ENCODE results near the gene CD81. TPM values are rescaled to one million over a fixed set of nuclear protein-coding genes. Genes with fewer than 3 reads are reported as not detected.
A peak's percentile ranks its signal among the peaks of the same experiment; 100 is the strongest.

The CD81 gene
- total and polyA plus RNA-seq, 2 donors from 2014 or later: 827 to 950 TPM

- Histone ChIP-seq H3K27me3 (ENCODE audit: control insufficient read depth, insufficient read depth, low read length) (no peaks in the 10 kb centered on the region), H3K4me3 (ENCODE audit: low read length in 3 of 3) (no peak overlapping the region), H3K4me1 (ENCODE audit: control insufficient read depth in 2 of 3, insufficient read depth in 2 of 3, low read depth in 1 of 3, low read length in 3 of 3) (no peaks in the 10 kb centered on the region), H3K9ac (ENCODE audit: low read length in 3 of 3) (no peak overlapping the region), H3K9me3 (ENCODE audit: control insufficient read depth in 2 of 3, insufficient read depth in 1 of 3, low read length in 3 of 3) (no peaks in the 10 kb centered on the region), H3K27ac (ENCODE audit: low read depth in 2 of 2, low read length in 2 of 2) (no peak overlapping the region), H3K36me3 (ENCODE audit: control insufficient read depth in 2 of 3, insufficient read depth in 3 of 3, low read length in 3 of 3) (no peaks in the 10 kb centered on the region)
- TF ChIP-seq CTCF (IDR thresholded peaks at IDR 0.05; ENCODE audit: borderline replicate concordance, extremely low read depth, insufficient read depth): no peak
- no peak for FAIRE-seq
- intact Hi-C loops (cut with DNase I): no loop called here
- DNase-seq: no peak
Observed at GRCh38 chr11:2366733-2367132, 10.4 kb upstream of the CD81 start.

- Histone ChIP-seq H3K4me3 (ENCODE audit: low read length in 3 of 3) (no peak overlapping the region), H3K36me3 (ENCODE audit: control insufficient read depth in 2 of 3, insufficient read depth in 3 of 3, low read length in 3 of 3) (no peaks in the 10 kb centered on the region), H3K27ac (ENCODE audit: low read depth in 2 of 2, low read length in 2 of 2) (no peak overlapping the region), H3K9ac (ENCODE audit: low read length in 3 of 3) (no peak overlapping the region), H3K27me3 (ENCODE audit: control insufficient read depth, insufficient read depth, low read length) (no peaks in the 10 kb centered on the region), H3K9me3 (ENCODE audit: control insufficient read depth in 2 of 3, insufficient read depth in 1 of 3, low read length in 3 of 3) (no peaks in the 10 kb centered on the region), H3K4me1 (ENCODE audit: control insufficient read depth in 2 of 3, insufficient read depth in 2 of 3, low read depth in 1 of 3, low read length in 3 of 3) (no peaks in the 10 kb centered on the region)
- TF ChIP-seq CTCF (IDR thresholded peaks at IDR 0.05; ENCODE audit: borderline replicate concordance, extremely low read depth, insufficient read depth): no peak
- peak in 1 of 5 donors; percentile 55 for DNase-seq
- intact Hi-C loops (cut with DNase I): no loop called here
- FAIRE-seq: no peak
Observed at GRCh38 chr11:2367266-2368160, 9.6 kb upstream of the CD81 start.

GRCh38 chr11:2368178-2368850, 8.8 kb upstream of the CD81 start:
- Histone ChIP-seq H3K27ac (ENCODE audit: low read depth in 2 of 2, low read length in 2 of 2) (no peak overlapping the region), H3K9ac (ENCODE audit: low read length in 3 of 3) (no peak overlapping the region), H3K4me3 (ENCODE audit: low read length in 3 of 3) (no peak overlapping the region), H3K27me3 (ENCODE audit: control insufficient read depth, insufficient read depth, low read length) (no peaks in the 10 kb centered on the region), H3K4me1 (ENCODE audit: control insufficient read depth in 2 of 3, insufficient read depth in 2 of 3, low read depth in 1 of 3, low read length in 3 of 3) (no peaks in the 10 kb centered on the region), H3K9me3 (ENCODE audit: control insufficient read depth in 2 of 3, insufficient read depth in 1 of 3, low read length in 3 of 3) (no peaks in the 10 kb centered on the region), H3K36me3 (ENCODE audit: control insufficient read depth in 2 of 3, insufficient read depth in 3 of 3, low read length in 3 of 3) (no peaks in the 10 kb centered on the region)
- intact Hi-C loops (cut with DNase I): no loop called here
- TF ChIP-seq CTCF (IDR thresholded peaks at IDR 0.05; ENCODE audit: borderline replicate concordance, extremely low read depth, insufficient read depth): no peak
- no peak for DNase-seq
- no peak for FAIRE-seq

Measured in kidney (tissue), 14 donors.